DMS114 treated with DMSO at 0.1 percent for 48 hours (cell line): ENCODE measurements around the gene CUBN.

Source experiments
- DNase-seq: peaks from one replicate; lab custom pipeline; 2025; ENCODE audit not compliant: unreplicated experiment; lab: John Stamatoyannopoulos, UW

CUBN gene

GRCh38 chr10:16995867-16996529 lies 133.6 kb downstream of the CUBN start:
- no peak for DNase-seq

GRCh38 chr10:16993186-16993585 lies 136.4 kb downstream of the CUBN start:
- DNase-seq: no peak

DNA sequence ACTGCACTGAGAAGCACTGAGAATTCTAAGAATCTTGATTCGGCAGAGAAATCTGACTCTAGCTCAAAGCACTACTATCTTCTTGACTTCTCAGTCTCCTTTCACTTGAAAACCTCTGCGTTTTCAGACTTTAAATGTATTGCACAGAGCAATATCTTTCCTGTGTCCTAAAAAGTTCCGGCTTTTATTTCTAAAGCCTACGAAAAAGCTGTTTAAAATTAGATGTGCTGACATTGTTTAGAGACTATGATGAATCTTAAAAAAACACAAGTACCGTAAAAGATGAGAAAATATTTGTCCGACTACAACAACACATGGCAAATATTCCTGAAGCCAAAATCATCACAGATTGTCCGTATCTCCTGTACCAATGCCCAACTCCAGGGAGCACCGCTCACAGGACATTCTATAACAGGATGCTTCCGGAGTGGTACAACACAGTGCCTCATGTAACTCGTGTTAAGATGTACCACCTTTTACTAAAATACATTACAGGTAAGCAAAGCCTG lies 136.9 kb downstream of the CUBN start:
- peak; percentile 84 for DNase-seq

DNA sequence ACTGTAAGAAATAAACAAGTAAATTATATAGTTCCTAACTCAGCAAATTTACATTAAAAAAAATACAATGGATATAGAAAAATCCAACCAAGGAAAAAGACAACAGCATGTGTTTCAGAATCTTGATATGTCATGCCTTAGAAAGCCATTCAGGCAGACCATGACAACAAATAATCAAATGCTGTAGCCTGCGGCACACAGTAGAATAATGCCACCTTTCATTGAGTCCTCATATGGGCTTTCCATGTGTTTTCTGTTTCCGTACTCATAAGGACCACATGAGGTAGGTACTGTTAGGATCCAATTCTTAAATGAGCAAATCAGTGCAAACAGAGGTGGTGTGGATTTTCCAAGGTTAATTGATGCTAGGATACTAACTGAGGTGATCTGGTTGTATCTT lies 138.6 kb downstream of the CUBN start:
- DNase-seq: no peak

- no peak for DNase-seq
Observed at GRCh38 chr10:16989826-16990293, 139.8 kb downstream of the CUBN start.

GRCh38 chr10:16988900-16989299 lies 140.7 kb downstream of the CUBN start:
- no peak for DNase-seq

- no peak for DNase-seq
Observed at GRCh38 chr10:16987976-16988610, 141.5 kb downstream of the CUBN start.

DNA sequence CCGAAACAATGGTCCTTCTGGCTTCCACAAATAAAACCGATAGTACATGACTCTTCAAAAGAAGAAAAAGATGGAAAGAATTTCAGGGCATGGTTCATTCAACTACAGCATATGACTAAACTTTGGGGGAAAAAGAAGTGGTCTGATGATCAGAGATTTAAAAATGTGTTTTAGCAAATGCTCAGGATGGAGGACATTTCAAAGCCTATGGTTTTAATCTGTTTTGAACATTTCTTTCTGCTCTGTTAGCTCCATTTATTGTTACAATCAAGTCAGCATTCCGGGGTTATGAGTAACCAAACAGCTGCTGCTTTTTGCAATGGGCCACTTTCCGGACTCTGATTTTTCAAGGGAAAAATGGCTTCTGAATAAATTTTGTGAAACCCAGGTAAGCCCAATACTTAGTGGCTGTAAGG lies 142.4 kb downstream of the CUBN start:
- DNase-seq: peak; percentile 72

DNA sequence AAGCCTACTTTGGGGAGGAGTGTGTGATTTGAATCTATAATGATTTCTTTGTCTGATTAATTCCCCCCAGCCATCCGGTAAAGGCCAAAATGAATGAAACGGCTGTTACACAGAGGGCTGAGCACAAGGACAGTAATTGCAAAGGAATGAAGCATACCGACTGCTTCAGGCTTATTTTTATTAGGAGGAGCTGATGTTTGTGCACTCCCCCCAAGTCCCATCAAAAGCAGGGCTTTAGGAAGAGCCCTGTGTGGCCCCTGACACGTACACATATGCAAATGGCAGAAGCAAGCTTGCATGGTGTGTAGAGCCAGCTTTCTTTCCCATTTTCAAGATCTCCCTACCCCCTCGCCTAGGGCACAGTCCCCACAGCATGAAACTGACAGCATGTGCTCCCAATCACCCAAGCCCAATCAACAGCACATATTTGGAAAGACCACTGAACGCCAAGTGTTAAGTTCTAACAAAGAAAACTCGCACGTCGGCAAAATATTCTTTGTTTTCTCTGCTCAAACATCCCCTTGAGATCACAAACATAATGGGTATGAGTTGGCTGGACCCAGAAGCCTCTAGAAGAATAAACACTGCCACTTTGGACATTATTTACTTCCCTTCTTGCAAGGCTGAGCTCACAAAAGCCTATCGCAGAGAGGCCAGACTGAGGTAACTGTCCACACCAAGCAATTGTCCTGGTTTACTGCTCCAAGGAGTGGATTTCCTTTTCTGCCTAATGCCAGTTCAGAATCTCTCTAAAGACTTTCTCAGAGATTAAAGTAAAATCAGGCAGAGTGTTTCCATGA lies 143.0 kb downstream of the CUBN start:
- no peak for DNase-seq

GRCh38 chr10:16986082-16986405 lies 143.6 kb downstream of the CUBN start:
- DNase-seq: no peak

DNA sequence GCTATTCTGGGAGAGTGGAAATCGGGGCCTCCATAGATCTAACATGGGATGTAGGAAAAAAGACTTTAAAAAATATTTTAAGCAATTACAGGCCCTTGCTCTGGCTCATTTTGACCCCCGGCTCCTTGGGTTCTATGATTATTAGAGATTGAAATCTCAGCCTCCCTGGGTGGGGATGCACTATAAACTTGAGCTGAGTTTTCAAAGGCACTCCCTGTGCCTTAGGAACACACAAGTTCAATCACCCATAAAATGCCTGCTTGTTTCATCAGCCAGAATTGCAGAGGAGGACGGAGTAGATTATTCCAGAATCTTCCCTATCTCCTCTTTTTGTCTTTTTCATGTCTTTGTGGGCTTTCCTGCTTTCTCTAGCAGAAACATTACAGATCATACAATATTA lies 145.4 kb downstream of the CUBN start:
- no peak for DNase-seq

- DNase-seq: no peak
Observed at GRCh38 chr10:16976803-16977202, 152.8 kb downstream of the CUBN start.

GRCh38 chr10:16975188-16975587 lies 154.4 kb downstream of the CUBN start:
- no peak for DNase-seq

DNA sequence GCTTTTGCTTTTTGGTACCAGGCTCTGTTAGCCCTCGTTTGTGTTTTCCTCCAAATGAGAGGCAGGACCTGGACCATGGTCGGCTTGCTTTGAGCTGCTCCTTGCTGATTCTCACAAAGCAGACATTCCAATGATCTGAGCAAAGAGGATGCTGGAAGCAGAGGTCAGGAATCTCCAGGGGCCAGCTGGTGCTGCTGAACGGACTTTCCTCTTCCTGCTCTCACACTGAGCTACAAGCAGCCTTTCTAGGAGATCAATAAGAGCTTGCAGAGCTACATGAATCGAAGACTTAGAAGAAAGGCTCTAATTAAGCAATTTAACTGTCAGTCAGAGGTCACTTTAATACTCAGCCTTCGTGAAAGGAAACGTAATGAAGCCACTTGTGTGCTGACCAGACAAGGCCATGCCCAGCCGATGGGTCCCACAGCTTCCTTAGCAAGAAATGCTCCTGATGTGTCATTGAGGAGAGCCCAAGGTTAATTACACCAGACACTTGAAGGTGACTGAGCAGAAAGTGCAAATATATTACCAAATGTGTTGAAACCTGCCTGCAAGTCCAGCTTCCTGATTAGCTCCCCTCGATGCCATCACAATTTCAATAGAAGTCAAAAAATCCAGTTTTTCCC lies 161.1 kb downstream of the CUBN start:
- DNase-seq: peak; percentile 64

- DNase-seq: no peak
Observed at GRCh38 chr10:16967866-16968415, 161.7 kb downstream of the CUBN start.

DNA sequence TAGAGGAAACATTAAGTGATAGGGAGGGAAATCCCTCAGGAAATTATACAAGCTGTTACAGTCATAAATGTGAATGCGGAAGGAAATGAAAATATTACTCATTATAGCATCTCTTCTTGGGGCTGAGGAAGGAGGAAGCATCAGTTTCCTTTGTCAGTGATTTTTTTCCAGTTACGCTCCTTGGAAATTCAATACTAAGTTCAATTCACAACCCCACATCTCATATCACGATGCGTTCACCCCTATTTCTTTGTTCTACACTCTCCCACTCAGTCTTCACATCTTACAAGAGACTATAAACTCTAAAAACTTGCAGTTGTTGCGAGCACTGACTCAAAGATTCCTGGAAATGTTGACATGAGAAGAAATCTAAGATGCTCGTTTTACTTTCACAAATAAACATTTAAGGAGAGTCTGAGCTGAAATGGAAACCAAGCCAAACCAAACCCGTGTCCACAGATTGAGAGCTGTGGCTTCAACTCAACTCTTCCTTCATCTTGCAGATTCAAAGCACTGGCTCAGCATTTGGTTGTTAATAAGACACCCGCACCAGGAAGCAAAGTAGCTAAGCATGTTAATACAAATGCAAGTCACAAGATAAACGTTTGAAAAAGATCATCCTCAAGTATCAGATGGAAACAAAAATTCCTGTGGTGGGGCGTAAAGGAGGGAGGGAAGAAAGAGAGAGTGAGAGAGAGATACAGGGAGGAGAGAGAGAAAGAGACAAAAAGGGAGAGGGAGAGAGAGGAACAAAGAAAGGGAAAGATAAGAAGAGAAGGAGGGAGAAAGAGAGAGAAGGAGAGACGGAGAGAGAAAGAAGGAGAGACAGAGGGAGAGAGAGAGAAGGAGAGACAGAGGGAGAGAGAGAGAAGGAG lies 162.4 kb downstream of the CUBN start:
- no peak for DNase-seq

DNA sequence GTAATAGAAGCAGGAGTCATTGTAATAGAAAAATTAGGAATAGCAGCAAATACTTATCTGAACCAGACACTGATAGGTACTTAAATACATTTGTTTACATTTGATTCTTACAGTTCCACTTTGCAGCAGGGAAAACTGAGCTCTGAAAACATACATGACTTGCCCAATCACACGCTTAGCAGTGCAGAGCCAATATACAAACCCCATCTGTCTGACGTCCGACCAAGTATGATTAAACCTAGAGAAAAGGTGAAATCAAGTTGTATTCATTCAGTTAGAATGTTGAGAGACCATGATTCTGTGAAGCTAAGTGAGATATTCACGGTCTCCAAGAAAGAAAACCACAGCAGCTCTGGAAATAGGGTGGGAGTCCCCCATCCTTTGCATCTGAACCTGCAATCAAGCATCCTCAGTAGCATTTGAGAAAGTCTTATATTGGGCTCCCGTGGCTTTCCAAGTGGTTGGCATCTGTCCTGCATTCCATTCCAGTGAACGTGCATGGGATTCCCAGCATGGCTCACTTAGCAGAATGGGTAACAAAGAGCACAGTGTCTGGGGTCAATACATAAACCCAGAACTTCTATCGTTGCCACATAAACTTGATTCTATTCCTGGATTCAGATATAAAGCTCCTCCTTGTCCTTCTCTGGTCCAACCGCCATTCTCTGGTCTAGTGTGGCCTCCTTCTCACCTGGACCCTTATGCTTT lies 163.7 kb downstream of the CUBN start:
- DNase-seq: peak; percentile 74

- no peak for DNase-seq
Observed at GRCh38 chr10:16965344-16965616, 164.3 kb downstream of the CUBN start.

- DNase-seq: no peak
Observed at GRCh38 chr10:16964576-16965343, 164.9 kb downstream of the CUBN start.
